Measurements from ENCODE around the gene CD1D. TPM values are rescaled to one million over a fixed set of nuclear protein-coding genes. Genes with fewer than 3 reads are reported as not detected.
"Not testable (repeated sequence)": the region's sequence is repeated elsewhere in the genome, so short reads cannot be mapped to it uniquely, and the experiment has no call there.

The CD1D gene
- total RNA-seq, 2 experiments from 2014 or later: not detected

- no peaks in the 10 kb centered on the region for H3K36me3 Mint-ChIP-seq (ENCODE audit: low read depth)
- H3K27ac Mint-ChIP-seq: no peak overlapping the region
- H3K27me3 Mint-ChIP-seq: peaks cover 18% of the 10 kb centered on the region
- no peaks in the 10 kb centered on the region for H3K4me1 Mint-ChIP-seq (ENCODE audit: low read depth)
- DNase-seq (no peak), ATAC-seq (no peak)
- ChIA-PET CTCF (no interaction called here), POLR2A (no interaction called here)
- TF ChIP-seq, protein P1, sequence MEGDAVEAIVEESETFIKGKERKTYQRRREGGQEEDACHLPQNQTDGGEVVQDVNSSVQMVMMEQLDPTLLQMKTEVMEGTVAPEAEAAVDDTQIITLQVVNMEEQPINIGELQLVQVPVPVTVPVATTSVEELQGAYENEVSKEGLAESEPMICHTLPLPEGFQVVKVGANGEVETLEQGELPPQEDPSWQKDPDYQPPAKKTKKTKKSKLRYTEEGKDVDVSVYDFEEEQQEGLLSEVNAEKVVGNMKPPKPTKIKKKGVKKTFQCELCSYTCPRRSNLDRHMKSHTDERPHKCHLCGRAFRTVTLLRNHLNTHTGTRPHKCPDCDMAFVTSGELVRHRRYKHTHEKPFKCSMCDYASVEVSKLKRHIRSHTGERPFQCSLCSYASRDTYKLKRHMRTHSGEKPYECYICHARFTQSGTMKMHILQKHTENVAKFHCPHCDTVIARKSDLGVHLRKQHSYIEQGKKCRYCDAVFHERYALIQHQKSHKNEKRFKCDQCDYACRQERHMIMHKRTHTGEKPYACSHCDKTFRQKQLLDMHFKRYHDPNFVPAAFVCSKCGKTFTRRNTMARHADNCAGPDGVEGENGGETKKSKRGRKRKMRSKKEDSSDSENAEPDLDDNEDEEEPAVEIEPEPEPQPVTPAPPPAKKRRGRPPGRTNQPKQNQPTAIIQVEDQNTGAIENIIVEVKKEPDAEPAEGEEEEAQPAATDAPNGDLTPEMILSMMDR (IDR thresholded peaks at IDR 0.05): no peak
- H3K9me3 Mint-ChIP-seq: no peaks in the 10 kb centered on the region
- H3K4me3 Mint-ChIP-seq: no peak overlapping the region
- intact Hi-C loops (cut with micrococcal nuclease): no loop called here
Observed at GRCh38 chr1:158169105-158169504, 11.6 kb upstream of the CD1D start.

DNA sequence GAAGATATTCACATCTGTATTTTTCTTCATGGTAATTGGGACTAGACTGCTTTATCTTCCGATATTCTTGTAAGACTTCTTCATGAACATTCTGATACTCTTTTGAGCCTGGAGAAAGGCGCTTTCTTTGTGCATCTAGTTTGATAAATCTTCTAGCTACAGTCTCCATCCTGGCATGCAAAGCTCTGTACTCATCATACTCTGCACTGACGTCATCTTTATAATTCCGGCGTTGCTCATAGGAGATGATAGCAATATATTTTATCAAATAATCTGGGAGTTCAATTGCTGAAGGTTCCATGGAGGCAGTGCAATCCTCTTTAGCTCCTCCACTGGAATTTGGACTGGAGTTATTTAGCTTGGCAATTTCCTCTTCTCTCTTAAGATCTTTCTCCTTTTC is 4.8 kb upstream of the CD1D start:
- intact Hi-C loops (cut with micrococcal nuclease); ATAC-seq; H3K4me1 Mint-ChIP-seq (ENCODE audit: low read depth); POLR2A ChIA-PET; H3K9me3 Mint-ChIP-seq; H3K27ac Mint-ChIP-seq; DNase-seq; H3K36me3 Mint-ChIP-seq (ENCODE audit: low read depth); H3K4me3 Mint-ChIP-seq: not testable (repeated sequence)
- peaks cover 42% of the 10 kb centered on the region for H3K27me3 Mint-ChIP-seq
- CTCF ChIA-PET: interaction anchor here (1.2 to 1.3 kb wide), 2 partner anchors 11 to 51 kb away, joined by 3 to 4 read pairs; no protein-coding TSS in a partner anchor

DNA sequence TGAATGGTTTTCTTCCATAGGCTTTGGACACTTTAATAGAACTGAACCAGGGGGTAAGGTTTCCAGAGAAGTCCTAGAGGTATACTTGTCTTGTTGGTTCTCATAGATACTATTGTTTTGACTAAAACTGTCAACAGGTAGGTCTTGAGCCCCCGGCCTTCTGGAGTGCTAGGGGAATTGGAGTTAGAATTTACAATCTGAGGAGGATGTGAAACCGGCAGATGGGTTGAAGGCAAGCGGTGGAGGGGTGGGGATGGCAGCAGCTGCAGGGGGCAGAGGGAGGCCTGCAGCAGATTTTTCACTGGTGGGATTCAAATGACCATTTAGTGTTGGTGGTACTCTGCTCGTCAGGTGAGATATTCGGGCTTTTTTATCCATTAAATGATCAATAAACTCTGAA is 4.3 kb upstream of the CD1D start:
- CTCF ChIA-PET: interaction anchor here (1.2 to 1.3 kb wide), 2 partner anchors 12 to 52 kb away, joined by 3 to 4 read pairs; no protein-coding TSS in a partner anchor
- Mint-ChIP-seq H3K27ac (no peak overlapping the region), H3K4me1 (ENCODE audit: low read depth) (peaks cover 7% of the 10 kb centered on the region), H3K36me3 (ENCODE audit: low read depth) (no peaks in the 10 kb centered on the region), H3K9me3 (no peaks in the 10 kb centered on the region), H3K4me3 (no peak overlapping the region), H3K27me3 (peaks cover 45% of the 10 kb centered on the region)
- intact Hi-C loops (cut with micrococcal nuclease): no loop called here
- no peak for ATAC-seq
- POLR2A ChIA-PET: no interaction called here
- TF ChIP-seq, protein P1 (IDR thresholded peaks at IDR 0.05): no peak
- no peak for DNase-seq

DNA sequence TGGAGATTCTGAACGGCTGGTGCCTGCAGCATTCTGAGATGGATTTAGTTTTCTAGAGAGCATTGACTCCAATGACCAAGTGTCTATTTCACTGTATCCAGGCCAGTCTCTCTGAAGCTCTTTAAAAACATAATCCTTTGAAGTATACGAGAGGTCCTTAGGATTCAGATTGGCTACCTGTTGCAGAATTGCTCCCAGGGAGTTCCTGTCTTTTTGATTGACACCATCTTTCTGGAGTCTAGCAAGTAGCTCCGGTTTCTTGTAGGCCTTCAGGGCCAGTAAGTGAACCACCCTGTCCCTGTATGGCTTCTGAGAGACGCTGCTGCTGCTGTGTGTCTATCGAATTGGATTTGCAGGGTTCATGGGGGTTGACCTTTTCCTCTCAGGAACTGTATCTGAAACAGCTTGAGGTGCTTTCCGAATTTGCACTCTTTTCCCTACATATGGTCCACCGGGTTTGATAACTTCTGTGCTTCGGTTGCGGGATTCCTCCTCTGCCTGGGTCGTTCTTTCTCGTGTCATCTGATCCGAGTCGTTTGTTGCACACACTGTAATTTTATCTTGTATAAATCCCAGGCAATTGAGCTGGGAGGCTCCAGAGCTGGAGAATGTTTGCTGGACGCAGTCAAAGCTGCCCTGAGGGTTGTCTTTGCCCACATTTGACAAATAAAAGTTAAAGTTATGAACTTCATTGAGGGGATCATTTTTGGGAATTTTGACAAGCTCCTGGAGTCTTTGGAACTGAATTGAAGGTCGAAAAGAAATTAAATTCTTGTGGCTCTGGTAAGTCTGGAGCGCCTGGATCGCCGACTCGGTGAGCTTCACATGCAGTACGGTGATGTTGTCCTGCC is 3.6 kb upstream of the CD1D start:
- ATAC-seq; H3K4me3 Mint-ChIP-seq; H3K27ac Mint-ChIP-seq; H3K9me3 Mint-ChIP-seq; POLR2A ChIA-PET; H3K36me3 Mint-ChIP-seq (ENCODE audit: low read depth); H3K4me1 Mint-ChIP-seq (ENCODE audit: low read depth); DNase-seq; intact Hi-C loops (cut with micrococcal nuclease): not testable (repeated sequence)
- CTCF ChIA-PET: interaction anchor here (1.2 to 2.2 kb wide), 2 partner anchors 12 to 27 kb away, joined by 4 to 7 read pairs; no protein-coding TSS in a partner anchor
- peaks cover 52% of the 10 kb centered on the region for H3K27me3 Mint-ChIP-seq

DNA sequence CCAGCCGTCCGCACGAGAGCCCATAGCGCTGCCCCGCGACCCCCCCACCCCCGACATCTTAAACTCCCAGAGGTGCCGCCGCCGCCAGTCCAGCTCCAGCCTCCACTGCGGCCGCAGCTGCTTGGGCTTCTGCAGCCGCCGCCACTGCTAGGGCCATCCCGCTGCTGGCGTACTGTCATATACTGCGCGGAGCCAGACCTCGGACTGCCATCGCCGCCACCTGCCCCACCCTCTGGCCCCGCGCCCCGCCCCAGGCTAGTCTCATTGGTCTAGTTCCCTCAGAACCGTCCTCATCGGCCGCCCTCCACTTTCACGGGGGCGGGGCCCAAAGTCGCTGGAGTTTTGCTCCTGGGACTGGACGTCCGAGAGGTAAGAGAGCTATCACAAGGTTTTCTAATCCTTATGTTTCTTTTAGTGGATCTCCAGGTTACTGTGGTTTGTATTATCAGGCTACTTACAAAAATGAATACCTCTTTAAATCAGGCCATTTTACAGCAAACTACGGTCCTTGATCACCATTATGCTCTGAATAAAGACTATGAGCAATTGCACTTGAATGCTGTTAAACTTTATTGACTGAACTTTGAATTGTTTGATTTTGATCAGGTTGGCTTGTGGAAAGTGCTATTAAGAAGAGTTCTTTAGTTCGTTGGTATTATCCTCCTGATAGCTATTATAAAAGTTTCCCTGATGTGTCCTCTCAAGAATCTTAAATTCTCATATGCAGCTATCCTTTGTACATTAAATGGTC is 2.8 kb upstream of the CD1D start:
- peaks cover 59% of the 10 kb centered on the region for H3K27me3 Mint-ChIP-seq
- TF ChIP-seq, protein P1 (IDR thresholded peaks at IDR 0.05): no peak
- peak; percentile 42 for DNase-seq
- H3K9me3 Mint-ChIP-seq: no peaks in the 10 kb centered on the region
- H3K27ac Mint-ChIP-seq: no peak overlapping the region
- POLR2A ChIA-PET: no interaction called here
- H3K36me3 Mint-ChIP-seq (ENCODE audit: low read depth): no peaks in the 10 kb centered on the region
- CTCF ChIA-PET: interaction anchor here (2.2 kb wide), 1 partner anchor 26 kb away, joined by 7 read pairs; no protein-coding TSS in a partner anchor
- ATAC-seq: peak; percentile 74
- intact Hi-C loops (cut with micrococcal nuclease): no loop called here
- H3K4me3 Mint-ChIP-seq: no peak overlapping the region
- H3K4me1 Mint-ChIP-seq (ENCODE audit: low read depth): peaks cover 8% of the 10 kb centered on the region
